PFSK-1 (cell line): Measurements from ENCODE around the gene SAMD11.

Source experiments
- FOXP2 ChIP-seq: optimal IDR thresholded peaks from 2 replicates; pipeline ENCODE3; 2011; ENCODE audit warnings: borderline replicate concordance, control low read depth, inconsistent platforms; ENCODE audit not compliant: insufficient read depth; ENCODE audit errors: extremely low read length, extremely low read depth
- POLR2AphosphoS5 ChIP-seq: IDR thresholded peaks from 2 replicates; pipeline ENCODE4 v1.6.1; 2012; ENCODE audit warnings: low read depth, mild to moderate bottlenecking, control low read depth, low read length, moderate library complexity
- REST ChIP-seq, 2 experiments: IDR thresholded peaks; 2 replicates each; pipeline versions ENCODE4 v1.6.1 to v1.8.0; 2011 to 2012; ENCODE audit warnings: low read depth in 2 of 2, low read length in 2 of 2, control low read depth in 1 of 2, inconsistent platforms in 1 of 2, mild to moderate bottlenecking in 1 of 2, moderate library complexity in 1 of 2; ENCODE audit not compliant: insufficient read depth in 1 of 2
- SIN3A ChIP-seq: IDR thresholded peaks from 2 replicates; pipeline ENCODE4 v1.6.1; 2012; ENCODE audit warnings: mild to moderate bottlenecking, low read length, moderate library complexity, borderline replicate concordance; ENCODE audit not compliant: insufficient read depth
- TAF1 ChIP-seq: IDR thresholded peaks from 2 replicates; pipeline ENCODE4 v1.6.1; 2012; ENCODE audit warnings: low read length, control low read depth, borderline replicate concordance; ENCODE audit not compliant: insufficient read depth

The SAMD11 gene

GRCh38 chr1:959731-960362, 36.1 kb downstream of the SAMD11 start:
- TF ChIP-seq SIN3A (no peak), FOXP2 (no peak), REST (IDR thresholded peaks at IDR 0.05; ENCODE audit: insufficient read depth in 1 of 2, low read depth in 2 of 2, low read length in 2 of 2) (no peak), POLR2AphosphoS5 (no peak), TAF1 (no peak)

- TF ChIP-seq FOXP2 (peak; percentile 13), REST (IDR thresholded peaks at IDR 0.05; ENCODE audit: insufficient read depth in 1 of 2, low read depth in 2 of 2, low read length in 2 of 2) (no peak), POLR2AphosphoS5 (no peak)
These were observed 36.8 kb downstream of the SAMD11 start, which contains the start of gene KLHL17 for GRCh38 chr1:960363-961131. Gene KLHL17, plus strand, starts transcription at chr1:960584. Its CDS starts 110 bp downstream, at chr1:960694.

GRCh38 chr1:961132-961669, 37.5 kb downstream of the SAMD11 start:
- TF ChIP-seq TAF1 (no peak), SIN3A (no peak), REST (IDR thresholded peaks at IDR 0.05; ENCODE audit: insufficient read depth in 1 of 2, low read depth in 2 of 2, low read length in 2 of 2) (no peak), FOXP2 (no peak), POLR2AphosphoS5 (no peak)

- no peak for TF ChIP-seq POLR2AphosphoS5
- TF ChIP-seq REST (IDR thresholded peaks at IDR 0.05; ENCODE audit: insufficient read depth in 1 of 2, low read depth in 2 of 2, low read length in 2 of 2): no peak
- TF ChIP-seq TAF1: no peak
- TF ChIP-seq SIN3A: no peak
These were observed 38.9 kb downstream of the SAMD11 start for GRCh38 chr1:962381-963300.
